Measurements from ENCODE around the gene ABI3BP.

DNA sequence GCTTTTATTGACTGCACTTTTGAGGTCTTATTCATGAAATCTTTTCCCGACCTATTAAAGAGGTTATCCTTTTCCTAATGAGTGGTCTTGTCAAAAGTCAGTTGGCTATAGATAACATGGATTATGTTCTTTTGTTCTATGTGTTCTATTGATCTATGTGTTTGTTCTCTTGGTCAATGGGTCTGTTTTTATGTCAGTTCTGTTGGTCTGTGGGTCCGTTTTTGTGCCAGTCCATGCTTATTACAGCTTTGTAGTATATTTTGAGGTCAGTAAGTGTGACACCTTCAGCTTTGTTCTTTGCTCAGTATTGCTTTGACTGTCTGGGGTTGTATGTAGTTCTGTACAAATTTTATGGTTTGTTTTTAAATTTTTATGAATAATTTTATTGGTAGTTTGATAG, 276.2 kb downstream of the ABI3BP start:
- TF ChIP-seq, protein P1, sequence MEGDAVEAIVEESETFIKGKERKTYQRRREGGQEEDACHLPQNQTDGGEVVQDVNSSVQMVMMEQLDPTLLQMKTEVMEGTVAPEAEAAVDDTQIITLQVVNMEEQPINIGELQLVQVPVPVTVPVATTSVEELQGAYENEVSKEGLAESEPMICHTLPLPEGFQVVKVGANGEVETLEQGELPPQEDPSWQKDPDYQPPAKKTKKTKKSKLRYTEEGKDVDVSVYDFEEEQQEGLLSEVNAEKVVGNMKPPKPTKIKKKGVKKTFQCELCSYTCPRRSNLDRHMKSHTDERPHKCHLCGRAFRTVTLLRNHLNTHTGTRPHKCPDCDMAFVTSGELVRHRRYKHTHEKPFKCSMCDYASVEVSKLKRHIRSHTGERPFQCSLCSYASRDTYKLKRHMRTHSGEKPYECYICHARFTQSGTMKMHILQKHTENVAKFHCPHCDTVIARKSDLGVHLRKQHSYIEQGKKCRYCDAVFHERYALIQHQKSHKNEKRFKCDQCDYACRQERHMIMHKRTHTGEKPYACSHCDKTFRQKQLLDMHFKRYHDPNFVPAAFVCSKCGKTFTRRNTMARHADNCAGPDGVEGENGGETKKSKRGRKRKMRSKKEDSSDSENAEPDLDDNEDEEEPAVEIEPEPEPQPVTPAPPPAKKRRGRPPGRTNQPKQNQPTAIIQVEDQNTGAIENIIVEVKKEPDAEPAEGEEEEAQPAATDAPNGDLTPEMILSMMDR (conservative IDR thresholded peaks at IDR 0.05; ENCODE audit: low read depth, low read length), result no peak
- no peak for TF ChIP-seq EZH2 (IDR thresholded peaks at IDR 0.05; ENCODE audit: low read length, unreplicated experiment)
